Type B pancreatic cell (in vitro differentiated cells): ENCODE measurements around the gene SMPD3. TPM values are rescaled to one million over a fixed set of nuclear protein-coding genes. Genes with fewer than 3 reads are reported as not detected.

Experiments used
- DNase-seq: peaks from one replicate; pipeline ENCODE4 v3.0.0; 2021; ENCODE audit warnings: mixed read lengths; ENCODE audit not compliant: unreplicated experiment; ENCODE audit errors: extremely low spot score
- H3K27ac Mint-ChIP-seq: 2 replicates; pipeline ENCODE4 v1.8.0; 2021; ENCODE audit warnings: mild to moderate bottlenecking, mixed read lengths
- H3K27me3 Mint-ChIP-seq: 2 replicates; pipeline ENCODE4 v1.8.0; 2021; ENCODE audit warnings: mixed read lengths
- H3K36me3 Mint-ChIP-seq: 2 replicates; pipeline ENCODE4 v1.8.0; 2021; ENCODE audit warnings: mixed read lengths
- H3K4me1 Mint-ChIP-seq: one replicate; pipeline ENCODE4 v1.8.0; 2021; ENCODE audit warnings: mixed read lengths; ENCODE audit not compliant: unreplicated experiment
- H3K4me3 Mint-ChIP-seq: 2 replicates; pipeline ENCODE4 v1.8.0; 2021; ENCODE audit warnings: mild to moderate bottlenecking, mixed read lengths
- H3K9me3 Mint-ChIP-seq: 2 replicates; pipeline ENCODE4 v1.8.0; 2021; ENCODE audit warnings: mixed read lengths
- CTCF ChIP-seq: fragments of 200-600 bp; sonication (generic); conservative IDR thresholded peaks from 2 replicates; pipeline ENCODE4 v1.5.0; 2021; ENCODE audit warnings: antibody characterized with exemption, mild to moderate bottlenecking
- total RNA-seq: library from RNA; stranded (reverse); gene quantifications from 2 replicates; pipeline ENCODE4 v1.2.1, GENCODE V29; 2021; ENCODE audit warnings: low replicate concordance

SMPD3 gene
- total RNA-seq, 1 donor from 2014 or later = 4.5 TPM

- Mint-ChIP-seq H3K4me1 (peaks cover 7% of the 10 kb centered on the region), H3K4me3 (no peak overlapping the region), H3K36me3 (no peaks in the 10 kb centered on the region), H3K9me3 (no peaks in the 10 kb centered on the region), H3K27me3 (no peaks in the 10 kb centered on the region), H3K27ac (no peak overlapping the region)
- DNase-seq = no peak
- no peak for TF ChIP-seq CTCF
Measured at GRCh38 chr16:68373528-68374245, 74.6 kb downstream of the SMPD3 start.

- no peaks in the 10 kb centered on the region for H3K27me3 Mint-ChIP-seq
- DNase-seq = no peak
- TF ChIP-seq CTCF = no peak
- no peaks in the 10 kb centered on the region for H3K9me3 Mint-ChIP-seq
- no peaks in the 10 kb centered on the region for H3K36me3 Mint-ChIP-seq
- H3K4me3 Mint-ChIP-seq = no peak overlapping the region
- H3K4me1 Mint-ChIP-seq = peaks cover 7% of the 10 kb centered on the region
- H3K27ac Mint-ChIP-seq = no peak overlapping the region
Measured at GRCh38 chr16:68372806-68373205, 75.5 kb downstream of the SMPD3 start.

DNA sequence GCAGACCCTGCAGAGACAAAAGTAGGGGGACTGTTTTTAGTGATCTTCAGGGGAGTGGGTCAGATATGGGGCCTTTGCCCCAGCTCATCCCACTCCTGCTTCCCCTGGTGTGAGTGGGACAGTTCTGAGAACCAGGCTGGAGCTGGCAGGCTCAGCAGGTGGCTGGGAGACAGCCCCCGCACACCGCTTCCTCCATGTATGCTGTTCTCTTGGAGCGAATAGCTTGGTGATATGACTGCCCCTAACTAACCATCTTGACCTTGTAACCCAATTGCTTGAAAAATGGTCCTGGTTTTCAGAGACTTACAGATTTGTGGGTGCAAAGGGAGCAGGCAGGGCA, 76.0 kb downstream of the SMPD3 start:
- Mint-ChIP-seq H3K9me3 (no peaks in the 10 kb centered on the region), H3K27ac (no peak overlapping the region), H3K36me3 (no peaks in the 10 kb centered on the region), H3K4me3 (no peak overlapping the region), H3K4me1 (peaks cover 5% of the 10 kb centered on the region), H3K27me3 (no peaks in the 10 kb centered on the region)
- no peak for DNase-seq
- no peak for TF ChIP-seq CTCF

DNA sequence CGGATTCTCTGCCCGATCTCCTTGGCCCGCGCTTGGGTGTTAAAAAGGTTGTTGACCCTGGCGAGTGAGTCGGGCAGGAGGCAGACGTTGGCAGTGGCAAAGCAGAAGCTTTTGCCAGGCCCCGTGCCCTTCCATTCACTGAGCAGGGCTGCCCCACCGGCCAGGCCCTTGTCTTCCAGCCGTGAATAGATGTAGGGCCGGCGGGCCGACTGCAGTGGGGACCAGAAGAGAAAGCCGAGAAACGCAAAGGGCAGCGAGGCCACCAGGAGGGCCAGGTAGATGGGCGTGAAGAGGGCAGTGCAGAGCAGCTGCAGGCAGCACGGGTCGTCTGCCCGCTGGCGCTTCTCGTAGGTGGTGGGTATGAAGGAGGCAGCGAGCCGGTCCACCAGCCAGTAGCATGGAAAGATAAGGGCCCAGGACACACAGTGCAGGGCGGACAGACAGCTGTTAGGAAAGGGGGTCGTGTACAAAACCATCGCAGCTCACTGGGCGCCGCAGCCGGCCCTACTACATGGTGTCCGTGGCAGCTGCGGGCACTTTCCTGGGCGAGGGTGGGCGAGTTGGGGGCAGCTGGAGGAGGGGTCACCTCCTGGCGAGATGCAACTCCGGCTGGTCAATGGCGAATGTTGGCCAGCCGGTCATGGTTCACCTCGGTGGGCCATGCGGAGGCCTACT, 76.5 kb downstream of the SMPD3 start:
- no peak for TF ChIP-seq CTCF
- Mint-ChIP-seq H3K4me1 (peaks cover 5% of the 10 kb centered on the region), H3K36me3 (no peaks in the 10 kb centered on the region), H3K27ac (no peak overlapping the region), H3K9me3 (no peaks in the 10 kb centered on the region), H3K27me3 (no peaks in the 10 kb centered on the region), H3K4me3 (no peak overlapping the region)
- no peak for DNase-seq

DNA sequence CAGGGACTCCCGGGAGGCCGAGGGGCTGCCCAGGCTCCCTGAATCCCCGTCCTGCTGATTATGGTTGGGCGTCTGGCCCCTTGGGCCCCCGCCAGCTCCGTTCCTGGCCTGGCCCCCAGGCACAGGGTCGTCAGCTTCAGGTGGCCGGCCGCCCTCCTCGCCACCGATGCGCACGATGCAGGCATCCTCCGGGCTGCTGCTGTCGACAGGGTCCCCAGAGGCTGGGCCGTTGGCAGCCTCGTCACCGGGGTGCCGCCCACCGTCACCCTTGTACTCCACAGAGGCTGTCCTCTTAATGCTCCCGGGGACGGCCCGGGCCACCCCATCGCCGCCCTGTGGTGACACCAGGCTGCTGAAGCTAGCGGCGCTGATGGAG, 77.0 kb downstream of the SMPD3 start:
- Mint-ChIP-seq H3K4me1 (peaks cover 5% of the 10 kb centered on the region), H3K4me3 (no peak overlapping the region), H3K36me3 (no peaks in the 10 kb centered on the region), H3K9me3 (no peaks in the 10 kb centered on the region), H3K27ac (no peak overlapping the region), H3K27me3 (no peaks in the 10 kb centered on the region)
- DNase-seq = no peak
- TF ChIP-seq CTCF = no peak
